HL-60/S4 treated with retinoic acid at 250 ng/mL for 4 days and 3 days (cell line): ENCODE results near the gene EXOC3L1.

Experiments
- in situ Hi-C: fragments of 300-500 bp; cut with MboI; formaldehyde crosslinking; loops from 2 replicates; pipeline ENCODE4 v1.7.0; 2022; ENCODE audit warnings: low sequenced_read_pairs

Gene EXOC3L1

GRCh38 chr16:67183627-67184452, 6.1 kb downstream of the EXOC3L1 start, which contains the start of gene MATCAP1:
TSS of gene MATCAP1 (minus strand) at chr16:67183963. CDS start at chr16:67180610, 3,353 bp downstream.
- in situ Hi-C loops: no loop called here

- in situ Hi-C loops: no loop called here
Observed at GRCh38 chr16:67183284-67183626, 6.7 kb downstream of the EXOC3L1 start.

- in situ Hi-C loops: no loop called here
Observed at GRCh38 chr16:67182288-67182687, 7.6 kb downstream of the EXOC3L1 start.

GRCh38 chr16:67181346-67181745, 8.6 kb downstream of the EXOC3L1 start:
- in situ Hi-C loops: no loop called here

- in situ Hi-C loops: no loop called here
Observed at GRCh38 chr16:67180166-67180565, 9.8 kb downstream of the EXOC3L1 start.

GRCh38 chr16:67179421-67180080, 10.4 kb downstream of the EXOC3L1 start:
- in situ Hi-C loops: no loop called here

GRCh38 chr16:67177743-67178699, 11.9 kb downstream of the EXOC3L1 start:
- in situ Hi-C loops: no loop called here

- in situ Hi-C loops: no loop called here
Observed at GRCh38 chr16:67176662-67177061, 13.3 kb downstream of the EXOC3L1 start.

- in situ Hi-C loops: loop anchor here (25.0 kb wide), 1 partner anchor 212 kb away; the partner anchor contains the start of gene CES3
Observed at GRCh38 chr16:67174706-67175231, 15.2 kb downstream of the EXOC3L1 start.

- in situ Hi-C loops: loop anchor here (25.0 kb wide), 1 partner anchor 212 kb away; the partner anchor contains the start of gene CES3
Observed at GRCh38 chr16:67173808-67174705, 15.9 kb downstream of the EXOC3L1 start.

- in situ Hi-C loops: loop anchor here (25.0 kb wide), 1 partner anchor 211 kb away; the partner anchor contains the start of gene CES3
Observed at GRCh38 chr16:67173323-67173722, 16.6 kb downstream of the EXOC3L1 start.

GRCh38 chr16:67170949-67171649, 18.8 kb downstream of the EXOC3L1 start:
- in situ Hi-C loops: loop anchor here (25.0 kb wide), 1 partner anchor 209 kb away; the partner anchor contains the start of gene CES3

- in situ Hi-C loops: loop anchor here (25.0 kb wide), 1 partner anchor 208 kb away; the partner anchor contains the start of gene CES3
Observed at GRCh38 chr16:67170168-67170948, 19.6 kb downstream of the EXOC3L1 start, which contains the start of gene NOL3. TSS of gene NOL3 (plus strand) at chr16:67170538.

- in situ Hi-C loops: loop anchor here (25.0 kb wide), 1 partner anchor 207 kb away; the partner anchor contains the start of gene CES3
Observed at GRCh38 chr16:67169642-67170167, 20.2 kb downstream of the EXOC3L1 start.

GRCh38 chr16:67169011-67169451, 20.9 kb downstream of the EXOC3L1 start:
- in situ Hi-C loops: loop anchor here (25.0 kb wide), 1 partner anchor 207 kb away; the partner anchor contains the start of gene CES3

- in situ Hi-C loops: loop anchor here (25.0 kb wide), 1 partner anchor 205 kb away; the partner anchor contains the start of gene CES3
Observed at GRCh38 chr16:67167588-67167987, 22.3 kb downstream of the EXOC3L1 start.

- in situ Hi-C loops: loop anchor here (25.0 kb wide), 1 partner anchor 204 kb away; the partner anchor contains the start of gene CES3
Observed at GRCh38 chr16:67166598-67167168, 23.3 kb downstream of the EXOC3L1 start.
